Peyer's patch (tissue), 4 donors: ENCODE measurements around the gene PDE4D. TPM values are rescaled to one million over a fixed set of nuclear protein-coding genes. Genes with fewer than 3 reads are reported as not detected.
A peak's percentile ranks its signal among the peaks of the same experiment; 100 is the strongest.
"Not testable (repeated sequence)": the region's sequence is repeated elsewhere in the genome, so short reads cannot be mapped to it uniquely, and the experiment has no call there.

Source experiments
- DNase-seq, 3 donors: peaks; one replicate each; pipeline ENCODE4 v3.0.0-alpha.2; 2017 to 2019
- H3K27ac ChIP-seq, 4 donors: fragments of 200-600 bp; sonication (generic); one replicate each; pipeline ENCODE4 v1.5.1; 2016 to 2019
- H3K27me3 ChIP-seq, 2 donors: fragments of 200-600 bp; sonication (generic); one replicate each; pipeline ENCODE4 v1.5.1; 2019
- H3K36me3 ChIP-seq, 3 donors: fragments of 200-600 bp; sonication (generic); one replicate each; pipeline ENCODE4 v1.5.1; 2016 to 2019
- H3K4me1 ChIP-seq, 4 donors: fragments of 200-600 bp; sonication (generic); one replicate each; pipeline ENCODE4 v1.5.1; 2016 to 2019
- H3K4me3 ChIP-seq, 4 donors: fragments of 200-600 bp; sonication (generic); 1 replicate in 3 of 4; 2 replicates in 1 of 4; pipeline ENCODE4 v1.5.1; 2016 to 2019; ENCODE audit warnings: mild to moderate bottlenecking in 1 of 4
- H3K9me3 ChIP-seq, 4 donors: fragments of 200-600 bp; sonication (generic); one replicate each; pipeline ENCODE4 v1.5.1; 2016 to 2019; ENCODE audit warnings: mild to moderate bottlenecking in 1 of 4
- POLR2A ChIP-seq, 2 donors: fragments of 450-650 bp; IDR thresholded peaks; one replicate each; pipeline ENCODE4 v1.5.1; 2017; ENCODE audit warnings: antibody characterized with exemption in 2 of 2, mild to moderate bottlenecking in 2 of 2, moderate library complexity in 2 of 2
- total RNA-seq, 4 donors: library from RNA; depleted of rRNA; stranded (reverse); fragments of >200 nt; gene quantifications; one replicate each; pipeline ENCODE4 v1.1.0, GENCODE V29; 2016
- TF ChIP-seq, protein P1 (sequence below), 6 experiments: fragments of 450-650 bp in 4 of 6; fragments of 200-600 bp in 2 of 6; sonication (generic) in 1 of 6; IDR thresholded peaks; one replicate each; pipeline ENCODE4 v1.5.1; 2017 to 2019; ENCODE audit warnings: antibody characterized with exemption in 6 of 6, mild to moderate bottlenecking in 3 of 6, moderate library complexity in 1 of 6

The PDE4D gene
- total RNA-seq, 4 donors from 2014 or later, result 19.8 to 89.1 (median 43.9) TPM

DNA sequence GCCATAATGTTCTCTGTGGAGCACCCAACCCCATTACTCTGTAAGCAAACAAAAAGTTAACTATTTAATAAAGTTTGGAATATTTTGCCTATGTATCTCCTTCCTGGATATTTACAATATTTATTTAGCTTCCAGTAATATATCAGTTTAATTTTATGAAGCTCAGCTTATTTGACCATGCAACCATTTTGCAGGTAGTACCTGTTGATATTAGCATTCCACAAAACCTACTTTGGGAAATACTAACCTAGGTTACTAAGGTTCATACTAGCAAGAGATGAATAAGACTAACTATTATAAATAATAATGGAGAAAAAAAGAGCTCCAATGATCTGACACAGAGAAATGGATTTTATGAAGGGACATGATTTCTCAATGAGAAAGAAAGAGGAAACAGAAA, 506.4 kb downstream of the PDE4D start:
- TF ChIP-seq POLR2A (IDR thresholded peaks at IDR 0.05), result no peak
- TF ChIP-seq, protein P1, sequence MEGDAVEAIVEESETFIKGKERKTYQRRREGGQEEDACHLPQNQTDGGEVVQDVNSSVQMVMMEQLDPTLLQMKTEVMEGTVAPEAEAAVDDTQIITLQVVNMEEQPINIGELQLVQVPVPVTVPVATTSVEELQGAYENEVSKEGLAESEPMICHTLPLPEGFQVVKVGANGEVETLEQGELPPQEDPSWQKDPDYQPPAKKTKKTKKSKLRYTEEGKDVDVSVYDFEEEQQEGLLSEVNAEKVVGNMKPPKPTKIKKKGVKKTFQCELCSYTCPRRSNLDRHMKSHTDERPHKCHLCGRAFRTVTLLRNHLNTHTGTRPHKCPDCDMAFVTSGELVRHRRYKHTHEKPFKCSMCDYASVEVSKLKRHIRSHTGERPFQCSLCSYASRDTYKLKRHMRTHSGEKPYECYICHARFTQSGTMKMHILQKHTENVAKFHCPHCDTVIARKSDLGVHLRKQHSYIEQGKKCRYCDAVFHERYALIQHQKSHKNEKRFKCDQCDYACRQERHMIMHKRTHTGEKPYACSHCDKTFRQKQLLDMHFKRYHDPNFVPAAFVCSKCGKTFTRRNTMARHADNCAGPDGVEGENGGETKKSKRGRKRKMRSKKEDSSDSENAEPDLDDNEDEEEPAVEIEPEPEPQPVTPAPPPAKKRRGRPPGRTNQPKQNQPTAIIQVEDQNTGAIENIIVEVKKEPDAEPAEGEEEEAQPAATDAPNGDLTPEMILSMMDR (IDR thresholded peaks at IDR 0.05), result no peak
- no peaks in the 10 kb centered on the region for H3K9me3 ChIP-seq
- no peak for DNase-seq
- H3K36me3 ChIP-seq, result no peaks in the 10 kb centered on the region
- H3K27ac ChIP-seq, result no peak overlapping the region
- no peak overlapping the region for H3K4me3 ChIP-seq
- no peaks in the 10 kb centered on the region for H3K4me1 ChIP-seq
- no peaks in the 10 kb centered on the region for H3K27me3 ChIP-seq

- no peaks in the 10 kb centered on the region for H3K9me3 ChIP-seq
- no peak for TF ChIP-seq POLR2A (IDR thresholded peaks at IDR 0.05)
- no peaks in the 10 kb centered on the region for H3K36me3 ChIP-seq
- H3K4me3 ChIP-seq, result no peak overlapping the region
- DNase-seq, result no peak
- no peak overlapping the region for H3K27ac ChIP-seq
- no peaks in the 10 kb centered on the region for H3K27me3 ChIP-seq
- H3K4me1 ChIP-seq, result peaks cover 0 to 3% (median 0%) of the 10 kb centered on the region in 4 donors
These were observed 507.8 kb downstream of the PDE4D start for GRCh38 chr5:59385700-59386099.

DNA sequence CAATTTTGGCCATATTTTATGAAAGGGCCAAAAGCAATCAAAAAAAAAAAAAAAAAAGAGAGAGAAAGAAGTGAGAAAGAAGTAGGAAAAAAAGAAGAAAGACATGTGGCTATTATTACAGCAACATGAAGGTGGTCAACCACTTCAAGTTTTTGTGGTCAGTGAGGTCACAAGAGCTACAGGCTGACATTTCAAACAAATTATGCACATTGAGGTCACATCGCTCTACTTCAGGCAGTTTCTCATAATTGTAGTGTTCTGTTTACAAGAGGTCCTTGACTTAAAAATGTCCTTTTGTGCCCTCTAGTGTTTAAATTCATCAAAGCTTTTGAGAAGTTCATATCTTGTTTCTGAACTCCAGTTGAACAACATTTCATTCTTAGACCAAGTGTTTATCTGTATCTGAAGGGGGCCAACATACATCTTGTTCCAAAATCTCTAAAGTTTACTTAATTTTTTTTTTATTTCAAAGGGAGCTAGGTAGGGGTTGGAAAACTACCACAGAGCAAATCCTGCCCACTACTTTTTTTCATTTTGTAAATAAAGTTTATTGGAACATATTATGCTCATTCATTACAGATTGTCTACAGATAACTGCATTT, 513.1 kb downstream of the PDE4D start:
- no peaks in the 10 kb centered on the region for H3K27me3 ChIP-seq
- TF ChIP-seq POLR2A (IDR thresholded peaks at IDR 0.05), result no peak
- TF ChIP-seq, protein P1 (IDR thresholded peaks at IDR 0.05), result peak in 5 of 6 experiments; percentile 30 to 70 (median 65)
- H3K9me3 ChIP-seq, result no peaks in the 10 kb centered on the region
- no peak for DNase-seq
- H3K27ac ChIP-seq, result no peak overlapping the region
- H3K4me1 ChIP-seq, result peaks cover 0 to 6% (median 0%) of the 10 kb centered on the region in 4 donors
- H3K4me3 ChIP-seq, result no peak overlapping the region
- H3K36me3 ChIP-seq, result no peaks in the 10 kb centered on the region

- DNase-seq, H3K9me3 ChIP-seq, H3K4me1 ChIP-seq, H3K36me3 ChIP-seq, H3K27ac ChIP-seq, H3K27me3 ChIP-seq, H3K4me3 ChIP-seq: not testable (repeated sequence)
These were observed 519.5 kb downstream of the PDE4D start for GRCh38 chr5:59374036-59374435.

GRCh38 chr5:59371525-59372127, 521.9 kb downstream of the PDE4D start:
- H3K4me3 ChIP-seq, result no peak overlapping the region
- TF ChIP-seq, protein P1 (IDR thresholded peaks at IDR 0.05), result no peak
- TF ChIP-seq POLR2A (IDR thresholded peaks at IDR 0.05), result no peak
- H3K27me3 ChIP-seq, result no peaks in the 10 kb centered on the region
- H3K36me3 ChIP-seq, result no peaks in the 10 kb centered on the region
- H3K4me1 ChIP-seq, result no peaks in the 10 kb centered on the region
- H3K27ac ChIP-seq, result no peak overlapping the region
- H3K9me3 ChIP-seq, result peaks cover 0 to 4% (median 0%) of the 10 kb centered on the region in 4 donors
- no peak for DNase-seq

DNA sequence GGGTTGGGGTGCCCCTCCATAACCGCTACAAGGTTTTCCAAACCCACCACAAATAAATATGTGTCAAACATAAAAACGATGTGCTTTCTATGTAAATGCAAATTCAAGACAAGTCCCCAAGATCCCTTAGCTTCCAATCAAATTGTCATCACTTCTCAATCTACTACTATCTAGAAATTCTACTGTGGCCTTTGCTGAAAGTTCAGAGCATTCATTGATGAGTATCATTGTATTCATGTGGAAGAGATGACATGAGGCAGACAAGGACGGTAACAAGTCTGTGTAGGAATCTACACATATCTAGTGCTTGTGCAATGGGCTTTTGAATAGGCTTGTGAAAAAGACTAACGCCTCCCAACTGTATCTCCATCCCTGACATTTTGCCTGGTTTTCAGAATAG, 524.6 kb downstream of the PDE4D start:
- TF ChIP-seq POLR2A (IDR thresholded peaks at IDR 0.05), result no peak
- TF ChIP-seq, protein P1 (IDR thresholded peaks at IDR 0.05), result no peak
- no peak for DNase-seq
- H3K4me1 ChIP-seq, result no peaks in the 10 kb centered on the region
- H3K4me3 ChIP-seq, result no peak overlapping the region
- no peaks in the 10 kb centered on the region for H3K36me3 ChIP-seq
- peaks cover 0 to 4% (median 0%) of the 10 kb centered on the region in 4 donors for H3K9me3 ChIP-seq
- H3K27me3 ChIP-seq, result no peaks in the 10 kb centered on the region
- H3K27ac ChIP-seq, result no peak overlapping the region
